IPS-18c (cell line): ENCODE measurements around the gene CKS2.
A peak's percentile ranks its signal among the peaks of the same experiment; 100 is the strongest.
"Not testable (repeated sequence)": the region's sequence is repeated elsewhere in the genome, so short reads cannot be mapped to it uniquely, and the experiment has no call there.

Experiments
- H3K4me3 ChIP-seq: 2 replicates; pipeline ENCODE4 v1.7.0; 2013; ENCODE audit warnings: low read depth, mild to moderate bottlenecking, low read length, moderate library complexity; ENCODE audit not compliant: insufficient read depth
- H3K9me3 ChIP-seq: one replicate; pipeline ENCODE4 v1.6.1; 2013; ENCODE audit warnings: mild to moderate bottlenecking, low read length, moderate library complexity; ENCODE audit not compliant: control insufficient read depth, insufficient read depth

The CKS2 gene

GRCh38 chr9:89310475-89311345 lies at the start of gene CKS2:
Gene CKS2 (plus strand): TSS chr9:89311195. CDS start chr9:89311293, 98 bp downstream.
- H3K4me3 ChIP-seq, result peak within 1 kb of the TSS; percentile 85

DNA sequence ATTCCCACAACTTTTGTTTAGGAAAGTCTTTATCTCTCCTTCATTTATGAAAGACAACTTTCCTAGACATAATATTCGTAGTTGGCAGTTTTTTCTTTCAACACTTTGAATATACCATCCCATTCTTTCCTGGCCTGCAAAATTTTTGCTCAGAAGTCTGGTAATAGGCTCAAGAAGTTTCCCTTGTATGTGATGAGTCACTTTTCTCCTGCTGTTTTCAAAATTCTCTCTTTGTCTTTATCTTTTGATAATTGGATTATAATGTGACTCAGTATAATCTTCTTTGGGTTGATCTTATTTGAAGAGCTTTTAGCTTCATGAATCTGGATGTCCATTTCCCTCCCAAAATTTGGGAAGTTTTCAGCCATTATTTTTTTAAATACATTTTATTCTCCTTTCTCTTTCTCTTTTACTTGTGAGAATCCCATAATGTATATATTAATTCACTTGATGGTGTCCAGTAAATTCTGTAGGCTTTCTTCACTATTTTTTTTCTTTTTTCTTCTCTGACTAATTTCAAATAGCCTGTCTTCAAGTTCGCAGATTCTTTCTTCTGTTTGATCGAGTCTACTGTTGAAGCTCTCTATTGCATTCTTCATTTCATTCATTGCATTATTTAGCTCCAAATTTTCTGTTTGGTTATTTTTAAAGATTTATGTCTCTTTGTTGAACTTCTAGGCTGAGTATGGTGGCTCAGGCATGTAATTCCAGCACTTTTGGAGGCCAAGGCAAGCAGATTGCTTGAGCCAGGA lies 37.3 kb upstream of the CKS2 start:
- H3K4me3 ChIP-seq, result no peak overlapping the region
- peaks cover 4% of the 10 kb centered on the region for H3K9me3 ChIP-seq

More at GRCh38 chr9:89310475-89311345, at the start of gene CKS2:
- H3K9me3 ChIP-seq, result peaks cover 2% of the 10 kb centered on the region

DNA sequence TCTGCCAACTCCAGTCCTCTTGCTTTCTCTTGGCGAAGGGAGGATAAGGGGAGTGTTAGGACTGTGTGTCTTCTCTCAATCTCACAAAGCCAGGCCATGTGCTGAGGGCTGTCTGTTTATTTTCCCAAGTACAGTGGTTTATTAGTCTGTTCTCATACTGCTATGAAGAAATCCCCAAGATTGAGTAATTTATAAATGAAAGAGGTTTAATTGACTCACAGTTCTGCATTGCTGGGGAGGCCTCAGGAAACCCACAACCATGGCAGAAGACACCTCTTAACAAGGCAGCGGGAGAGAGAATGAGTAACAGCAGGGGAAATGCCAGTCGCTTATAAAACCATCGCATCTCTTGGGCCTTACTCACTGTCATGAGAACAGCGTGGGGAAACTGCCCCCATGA lies 36.2 kb upstream of the CKS2 start:
- Histone ChIP-seq H3K9me3 (peaks cover 4% of the 10 kb centered on the region), H3K4me3 (no peak overlapping the region)

GRCh38 chr9:89276040-89276439 lies 35.0 kb upstream of the CKS2 start:
- H3K9me3 ChIP-seq, result not testable (repeated sequence)

DNA sequence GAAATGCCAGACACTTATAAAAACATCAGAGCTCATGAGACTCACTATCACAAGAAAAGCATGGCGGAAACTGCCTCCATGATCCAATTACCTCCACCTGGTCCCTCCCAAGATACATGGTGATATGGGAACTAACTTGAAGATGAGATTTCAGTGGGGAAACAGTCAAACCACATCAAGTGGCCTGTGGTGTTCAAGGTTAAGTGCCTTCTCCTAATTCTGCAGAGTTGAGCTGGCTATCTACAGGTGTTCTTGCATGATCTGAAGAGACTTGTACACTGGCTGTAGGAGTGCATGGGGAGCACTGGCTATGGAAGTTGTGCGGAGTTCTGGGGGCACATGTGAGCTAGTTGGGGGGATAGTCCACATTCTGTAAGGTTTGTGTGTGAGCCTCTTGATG lies 34.0 kb upstream of the CKS2 start:
- H3K9me3 ChIP-seq, result peaks cover 4% of the 10 kb centered on the region
- no peak overlapping the region for H3K4me3 ChIP-seq

More at GRCh38 chr9:89276040-89276439, 35.0 kb upstream of the CKS2 start:
- not testable (repeated sequence) for H3K4me3 ChIP-seq

GRCh38 chr9:89277454-89277853 lies 33.5 kb upstream of the CKS2 start:
- no peak overlapping the region for H3K4me3 ChIP-seq

GRCh38 chr9:89278551-89278950 lies 32.4 kb upstream of the CKS2 start:
- peaks cover 4% of the 10 kb centered on the region for H3K9me3 ChIP-seq
- H3K4me3 ChIP-seq, result no peak overlapping the region

More at GRCh38 chr9:89277454-89277853, 33.5 kb upstream of the CKS2 start:
- H3K9me3 ChIP-seq, result peaks cover 4% of the 10 kb centered on the region

DNA sequence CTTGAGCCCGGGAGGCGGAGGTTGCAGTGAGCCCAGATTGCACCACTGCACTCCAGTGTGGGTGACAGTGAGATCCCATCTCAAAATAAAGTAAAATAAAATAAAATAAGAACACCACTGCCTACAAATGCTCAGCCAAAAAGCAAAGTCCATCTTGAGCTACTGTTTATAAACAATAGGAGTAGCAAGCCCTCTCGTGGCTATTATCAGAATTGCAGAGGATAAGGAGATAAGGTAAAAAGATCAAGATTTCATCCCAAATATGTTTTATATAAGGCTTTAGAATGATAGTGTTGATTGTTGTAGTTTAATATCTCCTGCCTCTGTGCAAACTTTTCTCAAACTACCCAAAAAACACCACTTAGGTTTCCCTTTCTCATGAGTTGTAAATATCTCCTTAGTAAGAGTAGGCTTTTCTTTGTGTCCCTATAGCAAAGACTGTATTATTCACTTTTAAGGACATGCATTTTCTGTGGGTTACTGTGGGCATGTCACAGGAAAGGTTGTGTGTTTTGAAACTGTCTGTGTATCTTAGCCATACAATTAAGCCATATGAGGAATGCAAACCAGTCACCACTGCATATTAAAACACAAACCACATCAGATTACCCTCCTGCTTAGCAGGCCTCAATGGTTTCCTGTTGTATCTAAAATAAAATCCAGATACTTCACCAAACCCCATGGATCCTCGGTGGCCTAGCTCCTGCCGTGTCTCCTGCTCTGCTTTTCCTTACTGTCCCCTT lies 31.8 kb upstream of the CKS2 start:
- Histone ChIP-seq H3K4me3 (no peak overlapping the region), H3K9me3 (peaks cover 4% of the 10 kb centered on the region)

- Histone ChIP-seq H3K9me3 (no peaks in the 10 kb centered on the region), H3K4me3 (no peak overlapping the region)
Observed at GRCh38 chr9:89281106-89281505, 29.9 kb upstream of the CKS2 start.

DNA sequence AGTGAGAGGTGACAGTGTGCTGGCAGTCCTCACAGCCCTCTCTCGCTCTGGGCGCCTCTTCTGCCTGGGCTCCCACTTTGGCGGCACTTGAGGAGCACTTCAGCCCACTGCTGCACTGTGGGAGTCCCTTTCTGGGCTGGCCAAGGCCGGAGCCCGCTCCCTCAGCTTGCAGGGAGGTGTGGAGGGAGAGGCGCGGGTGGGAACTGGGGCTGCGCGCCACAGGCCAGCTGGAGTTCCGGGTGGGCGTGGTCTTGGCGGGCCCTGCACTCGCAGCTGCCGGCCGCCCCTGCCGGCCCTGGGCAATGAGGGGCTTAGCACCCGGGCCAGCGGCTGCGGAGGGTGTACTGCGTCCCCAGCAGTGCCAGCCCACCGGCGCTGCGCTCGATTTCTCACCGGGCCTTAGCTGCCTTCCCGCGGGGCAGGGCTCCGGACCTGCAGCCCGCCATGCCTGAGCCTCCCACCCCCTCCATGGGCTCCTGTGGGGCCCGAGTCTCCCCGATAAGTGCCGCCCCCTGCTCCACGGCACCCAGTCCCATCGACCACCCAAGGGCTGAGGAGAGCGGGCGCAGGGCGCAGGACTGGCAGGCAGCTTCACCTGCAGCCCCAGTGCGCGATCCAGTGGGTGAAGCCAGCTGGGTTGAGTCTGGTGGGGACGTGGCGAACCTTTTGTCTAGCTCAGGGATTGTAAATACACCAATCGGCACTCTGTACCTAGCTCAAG lies 28.6 kb upstream of the CKS2 start:
- not testable (repeated sequence) for H3K9me3 ChIP-seq, H3K4me3 ChIP-seq

DNA sequence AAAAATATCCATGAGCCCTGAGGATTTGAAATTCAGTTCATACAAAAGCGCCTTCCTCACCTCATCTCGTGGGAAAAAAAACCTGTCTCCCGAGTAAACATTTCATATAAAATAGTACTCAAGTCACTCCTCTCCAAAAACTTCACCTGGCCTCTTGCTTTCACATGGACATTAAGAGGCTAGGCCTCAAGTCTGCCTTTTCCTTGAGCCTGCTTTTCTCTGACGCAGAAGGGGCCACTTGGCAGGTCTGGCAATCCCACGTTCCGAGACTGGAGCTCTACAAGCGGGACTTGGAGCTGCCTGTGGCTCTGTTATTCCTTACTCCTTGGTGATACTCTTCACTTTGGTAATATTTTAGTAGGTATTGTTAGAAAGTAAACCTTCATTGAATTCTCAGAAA lies 26.9 kb upstream of the CKS2 start:
- no peak overlapping the region for H3K4me3 ChIP-seq
- peaks cover 2% of the 10 kb centered on the region for H3K9me3 ChIP-seq

- Histone ChIP-seq H3K4me3 (no peak overlapping the region), H3K9me3 (peaks cover 5% of the 10 kb centered on the region)
Observed at GRCh38 chr9:89291741-89292140, 19.3 kb upstream of the CKS2 start.

- no peak overlapping the region for H3K4me3 ChIP-seq
Observed at GRCh38 chr9:89293014-89293413, 18.0 kb upstream of the CKS2 start.

GRCh38 chr9:89295400-89295799 lies 15.6 kb upstream of the CKS2 start:
- H3K9me3 ChIP-seq, result peaks cover 8% of the 10 kb centered on the region
- no peak overlapping the region for H3K4me3 ChIP-seq

More at GRCh38 chr9:89293014-89293413, 18.0 kb upstream of the CKS2 start:
- peaks cover 8% of the 10 kb centered on the region for H3K9me3 ChIP-seq

DNA sequence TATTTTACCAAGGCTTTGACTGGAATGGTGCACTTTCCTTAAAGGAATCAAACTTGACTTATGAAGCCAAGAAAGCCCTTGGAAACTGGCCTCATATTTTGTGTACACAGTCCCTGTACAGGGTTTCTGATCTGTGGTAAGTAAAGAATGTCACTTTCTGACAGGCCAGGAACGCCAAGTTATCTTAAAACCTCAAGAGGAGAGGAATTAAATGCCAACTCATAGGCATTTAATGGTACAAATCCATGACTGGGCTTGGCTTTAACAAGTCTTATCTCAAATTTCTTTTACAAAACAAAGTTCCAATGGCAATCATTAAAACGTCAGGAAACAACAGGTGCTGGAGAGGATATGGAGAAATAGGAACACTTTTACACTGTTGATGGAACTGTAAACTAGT lies 9.0 kb upstream of the CKS2 start:
- H3K9me3 ChIP-seq, H3K4me3 ChIP-seq: not testable (repeated sequence)

DNA sequence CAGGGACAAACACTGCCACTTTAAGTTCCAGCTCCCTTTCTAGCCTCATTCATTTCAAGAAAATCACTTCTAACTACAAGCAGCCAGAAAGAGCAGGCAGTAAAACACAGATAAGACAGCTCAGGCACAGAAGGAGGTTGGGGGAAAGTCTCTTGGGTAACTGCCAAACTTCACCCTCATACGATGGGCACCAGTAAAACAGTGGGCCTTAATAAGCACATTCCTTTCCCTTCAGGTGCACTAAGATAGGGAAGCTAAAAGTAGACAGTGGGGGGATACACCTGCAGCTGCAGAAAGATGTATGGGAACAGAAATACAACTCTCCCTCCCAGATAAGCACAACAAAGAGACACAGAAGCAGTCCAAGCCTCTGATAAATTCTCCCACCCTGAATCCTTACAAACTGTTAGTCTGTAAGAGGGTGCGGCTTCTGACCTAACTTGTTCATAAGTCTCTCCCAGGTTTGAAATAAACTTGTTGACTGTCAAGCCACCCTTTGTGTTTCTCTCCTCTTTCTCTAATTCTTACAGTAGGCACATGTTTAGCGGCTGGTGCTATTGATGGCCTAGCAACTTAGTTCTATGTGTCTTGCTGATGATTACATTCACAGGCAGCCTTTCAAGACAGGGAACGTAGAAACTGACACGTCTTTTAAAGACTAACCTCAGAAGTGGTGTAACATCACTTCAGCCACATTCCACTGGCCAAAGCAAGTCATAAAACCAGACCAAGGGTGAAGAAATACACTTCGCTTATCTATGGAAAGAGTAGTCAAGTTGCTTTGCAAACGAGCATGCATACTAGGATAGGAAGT lies 6.8 kb upstream of the CKS2 start:
- no peak overlapping the region for H3K4me3 ChIP-seq
- H3K9me3 ChIP-seq, result peaks cover 2% of the 10 kb centered on the region
